HG03103 (cell line): Measurements from ENCODE around the gene TMEM9.

Experiments
- ATAC-seq: cut with Tn5 transposase; IDR thresholded peaks from one replicate; pipeline ENCODE4 v1.9.1; 2021; ENCODE audit warnings: low read depth; ENCODE audit not compliant: unreplicated experiment

The TMEM9 gene

DNA sequence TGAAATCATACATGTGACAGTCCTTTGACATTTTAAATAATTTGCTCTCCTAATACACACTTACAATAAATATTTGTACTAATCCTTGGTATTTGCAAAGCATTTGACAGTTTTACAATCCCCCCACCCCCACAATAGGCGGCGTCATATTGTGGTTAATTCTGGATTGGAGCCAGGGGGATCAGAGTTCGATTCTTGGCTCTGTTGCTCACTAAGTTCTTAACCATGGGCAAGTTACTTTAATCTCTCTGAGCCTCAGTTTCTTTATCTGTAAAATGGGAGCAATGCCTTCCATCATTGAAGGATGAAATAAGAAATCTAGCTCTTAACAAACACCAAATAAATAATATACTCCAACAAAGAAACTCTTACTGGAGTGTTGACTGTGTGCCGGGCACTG is 65.9 kb downstream of the TMEM9 start:
- no peak for ATAC-seq

DNA sequence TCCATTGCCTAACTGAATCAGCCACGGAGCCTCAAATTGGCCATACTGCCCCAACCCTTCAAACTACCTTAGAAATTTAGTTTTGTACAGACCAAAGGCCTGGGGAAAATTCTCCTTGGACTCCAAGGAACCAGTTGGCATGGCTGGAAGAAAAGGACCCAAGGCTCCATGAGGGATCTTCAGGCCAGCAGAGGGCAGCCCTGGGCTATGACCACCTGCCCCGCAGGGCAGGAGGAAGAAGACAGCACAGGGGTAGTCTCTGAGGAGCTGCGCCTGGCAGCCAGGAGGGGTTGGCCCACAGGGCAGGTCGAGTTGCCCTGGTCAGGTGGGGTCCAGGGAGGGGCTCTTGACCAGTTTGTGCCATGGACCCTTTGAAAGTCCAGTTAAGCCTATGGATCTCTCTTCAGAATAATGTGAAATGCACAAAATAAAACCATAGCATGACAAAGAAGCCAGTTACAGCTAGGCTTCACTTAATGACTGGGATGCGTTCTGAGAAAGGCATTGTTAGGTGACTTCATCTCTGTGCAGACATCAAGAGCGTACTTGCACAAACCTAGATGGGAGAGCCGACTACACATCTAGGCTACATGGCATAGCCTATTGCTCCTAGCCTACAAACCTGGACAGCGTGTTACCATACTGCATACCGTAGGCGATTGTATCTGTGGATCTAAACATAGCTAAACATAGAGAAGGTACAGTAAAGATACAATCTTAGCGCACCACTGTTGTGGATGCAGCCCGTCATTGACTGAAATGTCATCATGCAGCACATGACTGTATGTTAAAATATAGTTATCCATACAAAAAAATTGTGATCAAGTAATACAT is 68.2 kb downstream of the TMEM9 start:
- ATAC-seq = no peak
